GM23248 (cell line): ENCODE results near the gene ESRP2. TPM values are rescaled to one million over a fixed set of nuclear protein-coding genes. Genes with fewer than 3 reads are reported as not detected.
A peak's percentile ranks its signal among the peaks of the same experiment; 100 is the strongest.

Experiments
- DNase-seq: peaks from one replicate; pipeline ENCODE4 v3.0.0-alpha.2; 2015
- H2AFZ ChIP-seq: fragments of 200-600 bp; sonication (generic); 2 replicates; pipeline ENCODE4 v1.6.1; 2016; ENCODE audit warnings: antibody characterized with exemption
- H3F3A ChIP-seq: fragments of 200-600 bp; sonication (generic); 2 replicates; pipeline ENCODE4 v1.6.1; 2016; ENCODE audit warnings: mild to moderate bottlenecking, antibody characterized with exemption, mixed run types; ENCODE audit not compliant: insufficient read depth
- H3K27ac ChIP-seq: fragments of 200-600 bp; sonication (generic); 2 replicates; pipeline ENCODE4 v1.5.1; 2016; ENCODE audit warnings: mild to moderate bottlenecking
- H3K27me3 ChIP-seq: fragments of 200-600 bp; sonication (generic); replicated peaks from 2 replicates; pipeline ENCODE4 v1.6.1; 2016; ENCODE audit warnings: mild to moderate bottlenecking; ENCODE audit not compliant: insufficient read depth
- H3K36me3 ChIP-seq: fragments of 200-600 bp; sonication (generic); 2 replicates; pipeline ENCODE4 v1.6.1; 2016; ENCODE audit warnings: low read depth, mild to moderate bottlenecking
- H3K4me1 ChIP-seq: fragments of 200-600 bp; sonication (generic); 2 replicates; pipeline ENCODE4 v1.6.1; 2016; ENCODE audit warnings: mild to moderate bottlenecking; ENCODE audit not compliant: insufficient read depth
- H3K4me2 ChIP-seq: fragments of 200-600 bp; sonication (generic); one replicate; pipeline ENCODE4 v1.6.1; 2016; ENCODE audit warnings: mild to moderate bottlenecking; ENCODE audit not compliant: unreplicated experiment
- H3K4me3 ChIP-seq: fragments of 200-600 bp; sonication (generic); 2 replicates; pipeline ENCODE4 v1.5.1; 2016; ENCODE audit warnings: mild to moderate bottlenecking
- H3K79me2 ChIP-seq: fragments of 200-600 bp; sonication (generic); 2 replicates; pipeline ENCODE4 v1.6.1; 2016; ENCODE audit warnings: mild to moderate bottlenecking; ENCODE audit not compliant: insufficient read depth
- H3K9ac ChIP-seq: fragments of 200-600 bp; sonication (generic); 2 replicates; pipeline ENCODE4 v1.6.1; 2016; ENCODE audit warnings: mild to moderate bottlenecking
- H3K9me2 ChIP-seq: fragments of 200-600 bp; sonication (generic); 2 replicates; pipeline ENCODE4 v1.6.1; 2016; ENCODE audit warnings: mixed run types, mild to moderate bottlenecking, moderate library complexity; ENCODE audit not compliant: insufficient read depth
- H3K9me3 ChIP-seq: fragments of 200-600 bp; sonication (generic); one replicate; pipeline ENCODE4 v1.6.1; 2017; ENCODE audit warnings: low read depth
- H4K20me1 ChIP-seq: fragments of 200-600 bp; sonication (generic); 2 replicates; pipeline ENCODE4 v1.6.0; 2016; ENCODE audit not compliant: insufficient read depth
- EZH2 ChIP-seq: fragments of 200-600 bp; sonication (generic); IDR thresholded peaks from 2 replicates; pipeline ENCODE4 v1.6.1; 2018; ENCODE audit warnings: antibody characterized with exemption, mild to moderate bottlenecking; ENCODE audit not compliant: insufficient read depth, poor library complexity, severe bottlenecking
- EZH2phosphoT487 ChIP-seq: fragments of 200-600 bp; sonication (generic); IDR thresholded peaks from 2 replicates; pipeline ENCODE4 v1.6.1; 2018; ENCODE audit warnings: antibody characterized with exemption, moderate library complexity, mild to moderate bottlenecking, low read depth; ENCODE audit not compliant: insufficient read depth
- WGBS, 2 experiments: methylation state at CpG; one replicate each; pipeline ENCODE4 v1.1.6; 2015 to 2017; ENCODE audit warnings: low lambda C conversion rate in 2 of 2, low coverage in 1 of 2; ENCODE audit errors: missing lambda C conversion rate in 2 of 2; 5-methylcytosine and 5-hydroxymethylcytosine counted together
- in situ Hi-C: fragments of 300-500 bp; cut with MboI; formaldehyde crosslinking; loops from 2 replicates; pipeline ENCODE4 v1.15.0; 2020
- polyA plus RNA-seq: library from polyadenylated mRNA; unstranded; fragments of >200 nt; fragmentation: Nextera tagmentation; extraction: Ambion mirVana; gene quantifications from 2 replicates; pipeline ENCODE4 v1.2.1, GENCODE V29; 2016
- total RNA-seq: library from RNA; depleted of rRNA; stranded (reverse); fragments of >200 nt; shearing (Covaris generic); gene quantifications from 2 replicates; pipeline ENCODE4 v1.2.3, GENCODE V29; 2014

ESRP2 gene
- total and polyA plus RNA-seq, 2 experiments from 2014 or later = 0.32 to 0.34 TPM

DNA sequence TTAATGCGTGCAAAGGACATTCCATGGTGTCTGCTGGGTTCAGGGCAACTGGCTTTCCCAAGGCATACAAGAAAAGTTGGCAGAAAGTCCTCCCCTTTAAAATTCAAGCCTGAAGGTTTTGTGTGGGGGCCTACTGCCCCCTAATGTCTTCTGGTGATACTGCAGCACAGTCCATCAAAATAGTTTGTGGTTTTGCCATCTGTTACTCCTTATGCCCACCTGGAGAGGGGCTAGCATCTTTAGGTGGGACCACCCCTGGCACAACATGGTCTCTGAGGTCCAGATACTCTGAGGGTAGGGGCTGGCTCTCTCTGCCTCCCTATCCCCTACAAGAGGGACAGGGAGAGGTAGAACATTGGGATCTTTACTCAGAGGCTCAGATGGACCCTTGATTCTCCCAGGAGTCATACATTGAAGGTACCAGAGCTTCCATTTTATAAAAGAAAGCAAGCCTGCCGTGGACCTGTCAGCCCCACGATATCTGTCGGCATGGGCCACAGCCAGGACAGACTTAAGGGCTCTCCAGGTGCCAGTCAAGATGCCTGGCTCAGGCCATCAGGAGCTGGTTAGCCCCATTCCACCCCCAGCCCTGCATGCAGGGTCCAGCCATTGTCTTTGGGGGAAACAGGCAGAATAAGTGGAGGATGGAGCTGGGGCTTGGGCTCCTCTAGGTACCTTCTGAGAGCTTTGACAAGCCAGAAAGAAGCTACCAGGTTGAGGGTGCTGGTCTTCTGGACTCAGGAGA lies 6.3 kb downstream of the ESRP2 start:
- DNase-seq = peak; percentile 86
- no peaks in the 10 kb centered on the region for H3K79me2 ChIP-seq
- H2AFZ ChIP-seq = no peak overlapping the region
- no peaks in the 10 kb centered on the region for H3K36me3 ChIP-seq
- H3K9me3 ChIP-seq = no peaks in the 10 kb centered on the region
- no peaks in the 10 kb centered on the region for H4K20me1 ChIP-seq
- WGBS, 2 experiments = 48 to 52% methylated on average over 4 of the region's 4 CpGs
- TF ChIP-seq EZH2 (no peak), EZH2phosphoT487 (no peak)
- H3F3A ChIP-seq = 0 out of 2 replicates have a peak, but pooled peaks cover 3% of the 10 kb centered on the region
- H3K27ac ChIP-seq = no peak overlapping the region
- H3K9ac ChIP-seq = no peak overlapping the region
- H3K4me2 ChIP-seq = no peak overlapping the region
- no peaks in the 10 kb centered on the region for H3K27me3 ChIP-seq
- H3K4me3 ChIP-seq = no peak overlapping the region
- no peaks in the 10 kb centered on the region; the same call in 1 of the 2 replicates for H3K4me1 ChIP-seq
- in situ Hi-C loops = no loop called here
- no peaks in the 10 kb centered on the region for H3K9me2 ChIP-seq

DNA sequence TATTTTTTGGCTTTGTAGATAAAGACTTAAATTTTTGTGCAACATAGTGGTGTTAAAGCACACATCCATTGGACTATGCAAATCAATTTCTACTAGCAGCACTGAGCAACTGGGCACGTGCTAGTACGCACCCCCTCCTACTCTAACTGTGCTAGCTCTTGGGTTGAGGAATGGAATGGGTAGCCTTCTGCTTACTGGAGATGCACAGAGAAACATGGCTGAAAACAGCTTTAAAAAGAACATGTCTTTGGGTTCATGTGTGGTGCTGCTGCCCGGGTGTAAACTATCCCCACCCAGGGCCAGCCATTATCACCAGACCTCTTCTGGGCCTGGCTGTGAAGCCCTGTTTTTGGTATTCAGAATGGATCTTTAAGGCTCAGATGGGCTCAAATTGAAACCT lies 7.3 kb downstream of the ESRP2 start:
- in situ Hi-C loops = no loop called here
- H4K20me1 ChIP-seq = no peaks in the 10 kb centered on the region
- no peak for TF ChIP-seq EZH2phosphoT487
- no peak for TF ChIP-seq EZH2
- H3K36me3 ChIP-seq = no peaks in the 10 kb centered on the region
- no peaks in the 10 kb centered on the region for H3K27me3 ChIP-seq
- no peak for DNase-seq
- 0 out of 2 replicates have a peak, but pooled peaks cover 3% of the 10 kb centered on the region for H3F3A ChIP-seq
- no peaks in the 10 kb centered on the region; the same call in 1 of the 2 replicates for H3K4me1 ChIP-seq
- H3K4me3 ChIP-seq = no peak overlapping the region
- H3K27ac ChIP-seq = no peak overlapping the region
- no peaks in the 10 kb centered on the region for H3K79me2 ChIP-seq
- no peaks in the 10 kb centered on the region for H3K9me3 ChIP-seq
- no peak overlapping the region for H3K9ac ChIP-seq
- H3K4me2 ChIP-seq = no peak overlapping the region
- no peaks in the 10 kb centered on the region for H3K9me2 ChIP-seq
- H2AFZ ChIP-seq = no peak overlapping the region
- 71% methylated on average over 3 of the region's 3 CpGs for WGBS, 2 experiments

DNA sequence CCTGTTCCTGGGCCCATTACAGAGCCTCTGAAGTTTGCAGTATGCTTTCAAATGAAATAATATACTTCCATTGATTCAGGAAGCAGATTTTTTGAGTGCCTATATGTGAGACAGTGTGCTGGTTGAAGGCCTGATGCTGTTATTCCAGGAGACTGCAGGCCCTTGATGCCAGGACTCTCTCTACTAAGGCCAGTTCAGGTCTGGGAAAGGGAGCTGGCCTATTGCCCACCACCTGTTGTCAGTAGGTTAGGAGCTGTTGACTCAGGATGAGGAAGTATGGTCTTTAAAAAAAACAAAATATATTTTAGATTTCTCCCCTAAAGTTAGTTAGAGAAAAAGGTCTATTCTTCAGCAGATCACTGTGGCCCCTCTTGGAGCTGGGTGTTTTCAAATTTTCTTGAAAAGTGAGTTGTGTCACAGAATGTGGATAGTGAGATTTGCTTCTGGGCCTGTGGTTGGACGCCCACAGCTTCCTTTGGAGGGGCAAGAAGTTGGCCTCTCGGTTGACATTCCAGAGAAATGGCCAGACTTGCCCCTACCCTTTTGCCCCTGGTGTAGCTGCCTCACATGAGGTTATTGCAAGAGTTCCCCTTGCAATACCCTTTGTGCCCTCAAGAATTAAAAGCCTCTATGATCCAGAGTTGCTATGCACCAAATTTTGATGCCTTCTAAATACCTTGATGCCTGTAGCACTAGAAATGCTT lies 7.9 kb downstream of the ESRP2 start:
- no peak overlapping the region for H3K4me3 ChIP-seq
- no peaks in the 10 kb centered on the region for H3K79me2 ChIP-seq
- WGBS, 2 experiments = 88 to 93% methylated on average over 2 of the region's 2 CpGs
- H3K27ac ChIP-seq = no peak overlapping the region
- H3F3A ChIP-seq = 0 out of 2 replicates have a peak, but pooled peaks cover 3% of the 10 kb centered on the region
- H3K36me3 ChIP-seq = no peaks in the 10 kb centered on the region
- no peak for TF ChIP-seq EZH2phosphoT487
- no peak for TF ChIP-seq EZH2
- H3K9ac ChIP-seq = no peak overlapping the region
- H3K27me3 ChIP-seq = no peaks in the 10 kb centered on the region
- H3K4me1 ChIP-seq = no peaks in the 10 kb centered on the region; the same call in 1 of the 2 replicates
- no peak overlapping the region for H3K4me2 ChIP-seq
- no peaks in the 10 kb centered on the region for H3K9me3 ChIP-seq
- no peaks in the 10 kb centered on the region for H4K20me1 ChIP-seq
- no peak for DNase-seq
- in situ Hi-C loops = no loop called here
- no peaks in the 10 kb centered on the region for H3K9me2 ChIP-seq
- H2AFZ ChIP-seq = no peak overlapping the region

DNA sequence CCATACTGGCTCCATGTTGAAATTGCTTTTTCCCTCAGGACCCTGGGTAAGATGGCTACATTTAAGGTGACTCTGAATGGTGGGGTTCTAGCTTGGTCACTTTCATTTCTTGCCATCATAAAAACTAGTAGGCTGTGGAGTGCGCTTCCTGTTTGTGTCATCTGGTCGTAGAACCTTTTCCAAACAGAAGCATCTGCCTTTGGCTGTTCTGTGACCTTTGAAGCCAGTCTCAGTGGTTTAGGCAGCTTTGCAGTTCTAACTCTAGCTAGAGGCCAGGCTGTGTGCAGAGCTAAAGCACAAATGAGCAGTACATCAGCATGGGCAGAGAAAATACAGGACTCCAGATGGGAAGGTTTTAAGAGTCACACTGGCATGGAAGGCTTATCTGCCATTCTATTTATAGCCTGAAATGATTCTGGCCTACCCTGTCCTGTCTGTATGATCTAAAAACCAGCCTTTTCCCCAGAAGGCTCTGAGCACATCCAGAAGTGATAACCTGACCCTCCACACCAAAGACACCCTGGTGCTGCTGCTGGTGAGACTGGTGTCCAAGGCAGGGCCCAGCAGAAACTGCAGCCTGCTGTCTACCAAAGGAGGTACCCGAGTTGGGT lies 8.6 kb downstream of the ESRP2 start:
- in situ Hi-C loops = no loop called here
- WGBS, 2 experiments = 69 to 76% methylated on average over 3 of the region's 3 CpGs
- TF ChIP-seq EZH2phosphoT487 = no peak
- no peak for TF ChIP-seq EZH2
- Histone ChIP-seq H3K9me3 (no peaks in the 10 kb centered on the region), H4K20me1 (no peaks in the 10 kb centered on the region), H3K4me3 (no peak overlapping the region), H3K36me3 (no peaks in the 10 kb centered on the region), H3K4me1 (no peaks in the 10 kb centered on the region; the same call in 1 of the 2 replicates), H3K79me2 (no peaks in the 10 kb centered on the region), H3K9me2 (no peaks in the 10 kb centered on the region), H3K27ac (no peak overlapping the region), H3K27me3 (no peaks in the 10 kb centered on the region), H3F3A (0 out of 2 replicates have a peak, but pooled peaks cover 3% of the 10 kb centered on the region), H3K9ac (no peak overlapping the region), H3K4me2 (no peak overlapping the region), H2AFZ (no peak overlapping the region)
- no peak for DNase-seq
